HG02973 (cell line): ENCODE results near the gene CYP4F22.

Experiments used
- ATAC-seq: cut with Tn5 transposase; IDR thresholded peaks from one replicate; pipeline ENCODE4 v1.9.1; 2021; ENCODE audit warnings: moderate library complexity; ENCODE audit not compliant: unreplicated experiment

CYP4F22 gene

GRCh38 chr19:15534957-15535864, 26.9 kb downstream of the CYP4F22 start:
- no peak for ATAC-seq

GRCh38 chr19:15536350-15536749, 28.0 kb downstream of the CYP4F22 start:
- no peak for ATAC-seq

GRCh38 chr19:15538774-15539173, 30.4 kb downstream of the CYP4F22 start:
- ATAC-seq = no peak

- ATAC-seq = no peak
These were observed 31.3 kb downstream of the CYP4F22 start for GRCh38 chr19:15539638-15540037.

- ATAC-seq = no peak
These were observed 32.1 kb downstream of the CYP4F22 start for GRCh38 chr19:15540435-15540834.

GRCh38 chr19:15544283-15544682, 36.0 kb downstream of the CYP4F22 start:
- ATAC-seq = no peak

- ATAC-seq = no peak
These were observed 36.6 kb downstream of the CYP4F22 start for GRCh38 chr19:15544970-15545369.

GRCh38 chr19:15548648-15549047, 40.3 kb downstream of the CYP4F22 start:
- ATAC-seq = no peak

- ATAC-seq = no peak
These were observed 41.3 kb downstream of the CYP4F22 start for GRCh38 chr19:15549581-15549980.

- ATAC-seq = no peak
These were observed 41.9 kb downstream of the CYP4F22 start for GRCh38 chr19:15550273-15550672.

- no peak for ATAC-seq
These were observed 42.6 kb downstream of the CYP4F22 start for GRCh38 chr19:15550929-15551292.

- no peak for ATAC-seq
These were observed 43.1 kb downstream of the CYP4F22 start for GRCh38 chr19:15551293-15552004.

GRCh38 chr19:15555021-15555420, 46.7 kb downstream of the CYP4F22 start:
- ATAC-seq = no peak

GRCh38 chr19:15555759-15556633, 47.7 kb downstream of the CYP4F22 start:
- peak; percentile 53 for ATAC-seq

- no peak for ATAC-seq
These were observed 48.4 kb downstream of the CYP4F22 start for GRCh38 chr19:15556634-15557181.

- ATAC-seq = no peak
These were observed 48.9 kb downstream of the CYP4F22 start for GRCh38 chr19:15557223-15557622.

GRCh38 chr19:15562145-15562544, 53.8 kb downstream of the CYP4F22 start:
- no peak for ATAC-seq

GRCh38 chr19:15562861-15563260, 54.5 kb downstream of the CYP4F22 start:
- no peak for ATAC-seq

GRCh38 chr19:15563325-15563794, 55.0 kb downstream of the CYP4F22 start:
- no peak for ATAC-seq

- ATAC-seq = no peak
These were observed 55.6 kb downstream of the CYP4F22 start for GRCh38 chr19:15563931-15564330.
